Vagina (tissue), 2 donors: ENCODE results near the gene SLC16A9.

Source experiments
- CTCF ChIP-seq, 3 experiments: fragments of 450-650 bp in 2 of 3; fragments of 200-600 bp in 1 of 3; sonication (generic) in 1 of 3; IDR thresholded peaks; one replicate each; pipeline ENCODE4 v1.5.1; 2017 to 2019; ENCODE audit warnings: antibody characterized with exemption in 3 of 3, mild to moderate bottlenecking in 2 of 3, moderate library complexity in 2 of 3
- POLR2A ChIP-seq, 2 donors: fragments of 450-650 bp; IDR thresholded peaks; one replicate each; pipeline ENCODE4 v1.6.1; 2017; ENCODE audit warnings: antibody characterized with exemption in 2 of 2, mild to moderate bottlenecking in 2 of 2, moderate library complexity in 2 of 2
- POLR2AphosphoS5 ChIP-seq, 2 donors: sonication (generic); formaldehyde crosslinking; IDR thresholded peaks; one replicate each; pipeline ENCODE4 v1.9.0; 2017; ENCODE audit warnings: antibody characterized with exemption in 2 of 2, mild to moderate bottlenecking in 2 of 2, low read depth in 1 of 2; ENCODE audit not compliant: insufficient read depth in 1 of 2

GRCh38 chr10:59644841-59645240 is 64.8 kb downstream of the SLC16A9 start:
- TF ChIP-seq POLR2A (IDR thresholded peaks at IDR 0.05) (no peak), POLR2AphosphoS5 (IDR thresholded peaks at IDR 0.05; ENCODE audit: insufficient read depth in 1 of 2, low read depth in 1 of 2) (no peak), CTCF (IDR thresholded peaks at IDR 0.05) (no peak)
